Measurements from ENCODE around the gene MYO10. TPM values are rescaled to one million over a fixed set of nuclear protein-coding genes. Genes with fewer than 3 reads are reported as not detected.
"Not testable (repeated sequence)": the region's sequence is repeated elsewhere in the genome, so short reads cannot be mapped to it uniquely, and the experiment has no call there.

The MYO10 gene
- polyA plus RNA-seq, 1 donor: 35.3 TPM

DNA sequence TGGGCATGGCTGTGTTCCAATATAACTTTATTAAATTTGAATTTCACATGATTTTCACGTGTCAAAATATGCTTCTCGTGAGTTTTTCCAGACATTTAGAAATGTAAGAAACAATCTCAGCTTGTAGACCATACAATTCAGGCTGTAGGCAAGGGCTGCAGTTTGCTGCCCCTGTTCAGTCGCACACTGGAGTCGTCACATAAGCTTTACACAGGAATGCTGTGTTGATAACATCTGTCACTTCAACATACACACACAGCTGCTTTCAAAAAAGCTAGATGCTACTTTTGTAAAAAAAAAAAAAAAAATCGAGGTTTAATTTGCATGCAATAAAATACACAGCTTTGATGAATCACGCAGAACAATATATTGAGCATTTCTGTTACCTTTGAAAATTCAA, 77.9 kb downstream of the MYO10 start:
- no peak for DNase-seq

DNA sequence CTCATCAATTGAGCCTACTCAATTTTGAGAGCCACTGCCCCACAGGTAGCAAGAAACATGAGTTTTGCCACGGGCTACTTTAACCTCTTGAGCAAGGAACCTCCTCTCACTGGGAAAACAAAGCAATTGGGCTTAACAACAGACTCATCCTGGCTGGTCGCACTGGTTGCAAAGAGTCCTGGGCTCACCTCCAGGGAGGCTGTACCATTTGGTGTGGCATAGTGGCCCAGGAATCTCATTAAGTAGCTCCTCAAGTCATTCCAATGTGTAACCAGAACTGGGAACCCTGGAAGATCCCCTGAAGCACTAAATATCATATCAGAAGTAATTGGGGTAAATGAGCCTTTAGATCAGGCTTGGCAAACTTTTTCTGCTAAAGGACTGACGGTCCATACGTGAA, 78.5 kb downstream of the MYO10 start:
- DNase-seq: no peak

DNA sequence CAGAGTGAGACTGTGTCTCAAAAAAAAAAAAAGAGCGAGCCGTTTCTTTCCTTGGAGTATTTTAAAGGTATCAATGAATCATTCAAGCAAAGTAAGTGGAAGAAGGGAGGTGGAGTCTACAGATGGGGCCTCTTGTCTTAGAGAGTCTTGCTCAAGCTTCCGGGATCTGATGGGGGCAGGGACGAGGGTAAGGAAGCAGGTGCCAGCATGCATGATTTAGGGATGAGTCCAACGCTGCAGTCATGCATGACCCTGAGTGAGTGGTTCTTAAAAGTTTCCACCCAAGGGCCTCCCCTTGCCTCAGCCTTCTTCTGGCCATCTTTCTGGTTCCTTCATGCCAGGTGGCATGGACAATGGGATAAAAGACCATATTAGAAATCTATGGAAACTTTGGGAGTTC, 79.6 kb downstream of the MYO10 start:
- DNase-seq: no peak

DNA sequence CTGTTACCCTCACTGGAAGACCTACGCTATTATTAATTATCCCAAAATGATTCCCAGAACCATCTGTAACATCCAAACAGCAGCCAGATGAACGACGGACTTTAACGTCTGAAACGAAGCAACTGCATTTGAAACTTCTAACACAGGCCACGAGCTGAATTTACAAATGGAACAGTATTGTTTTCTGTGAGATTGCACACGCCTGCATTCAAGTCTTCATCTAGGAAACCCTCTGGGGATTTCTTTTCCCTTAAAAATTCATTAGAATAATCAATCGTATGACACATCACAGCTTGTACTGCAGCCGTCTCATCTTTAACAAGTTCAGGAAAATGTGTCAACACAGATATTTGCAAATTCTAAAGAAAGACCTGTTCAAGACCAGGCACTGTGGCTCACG, 80.2 kb downstream of the MYO10 start:
- DNase-seq: no peak

DNA sequence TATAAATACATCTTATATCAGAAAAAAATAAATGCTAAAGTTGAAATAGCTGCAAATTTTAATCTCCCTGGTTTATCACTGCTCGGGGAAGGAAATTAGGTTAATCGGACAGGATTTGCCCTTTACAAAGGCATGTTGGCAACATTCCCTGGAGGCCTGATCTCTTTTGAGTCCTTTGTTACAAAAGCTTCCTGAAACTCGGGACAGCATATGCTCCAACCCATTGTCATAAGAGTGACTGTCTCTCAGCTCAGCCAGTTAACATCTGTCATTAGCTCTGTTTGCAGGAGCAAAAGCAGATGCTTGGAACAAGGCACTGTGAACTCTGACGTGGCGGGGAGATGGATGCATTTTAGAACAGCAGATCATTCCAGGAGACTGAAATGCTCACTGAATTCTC, 80.6 kb downstream of the MYO10 start:
- DNase-seq: peak; percentile 34

DNA sequence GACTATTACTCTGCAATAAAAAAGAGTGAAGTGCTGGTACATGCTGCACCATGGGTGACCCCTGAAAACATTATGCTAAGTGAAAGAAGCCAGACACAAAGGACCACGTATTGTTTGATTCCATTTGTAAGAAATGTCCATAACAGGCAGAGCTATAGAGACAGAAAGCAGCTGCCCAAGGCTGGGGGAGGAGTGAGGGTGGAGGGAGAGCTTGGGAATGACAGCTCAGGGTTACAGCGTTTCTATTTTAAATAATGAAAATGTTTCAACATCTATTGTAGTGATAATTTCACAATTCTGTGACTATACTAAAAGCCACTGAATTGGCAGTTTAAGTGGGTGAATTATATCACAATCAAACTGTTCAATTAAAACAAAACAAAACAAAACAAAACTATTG, 81.7 kb downstream of the MYO10 start:
- no peak for DNase-seq

DNA sequence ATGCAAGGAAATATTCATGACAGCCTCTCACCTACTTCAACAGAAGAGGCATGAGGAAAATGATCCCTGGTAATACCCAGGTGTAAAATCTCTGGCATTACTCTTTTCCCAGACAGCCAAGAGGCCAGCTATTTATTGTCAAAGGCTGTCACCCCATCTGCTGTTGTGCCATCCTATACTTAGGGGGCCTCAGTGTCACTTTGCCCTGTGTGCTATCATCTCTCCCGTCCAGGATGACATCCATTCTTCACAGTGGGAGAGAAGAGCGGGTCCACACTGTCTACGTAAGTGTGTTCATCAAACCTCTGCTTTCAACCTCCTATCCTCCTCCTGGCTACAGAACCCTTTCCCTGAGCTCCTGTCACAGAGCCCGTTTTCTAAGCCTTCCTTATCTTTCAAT, 82.6 kb downstream of the MYO10 start:
- DNase-seq: no peak

DNA sequence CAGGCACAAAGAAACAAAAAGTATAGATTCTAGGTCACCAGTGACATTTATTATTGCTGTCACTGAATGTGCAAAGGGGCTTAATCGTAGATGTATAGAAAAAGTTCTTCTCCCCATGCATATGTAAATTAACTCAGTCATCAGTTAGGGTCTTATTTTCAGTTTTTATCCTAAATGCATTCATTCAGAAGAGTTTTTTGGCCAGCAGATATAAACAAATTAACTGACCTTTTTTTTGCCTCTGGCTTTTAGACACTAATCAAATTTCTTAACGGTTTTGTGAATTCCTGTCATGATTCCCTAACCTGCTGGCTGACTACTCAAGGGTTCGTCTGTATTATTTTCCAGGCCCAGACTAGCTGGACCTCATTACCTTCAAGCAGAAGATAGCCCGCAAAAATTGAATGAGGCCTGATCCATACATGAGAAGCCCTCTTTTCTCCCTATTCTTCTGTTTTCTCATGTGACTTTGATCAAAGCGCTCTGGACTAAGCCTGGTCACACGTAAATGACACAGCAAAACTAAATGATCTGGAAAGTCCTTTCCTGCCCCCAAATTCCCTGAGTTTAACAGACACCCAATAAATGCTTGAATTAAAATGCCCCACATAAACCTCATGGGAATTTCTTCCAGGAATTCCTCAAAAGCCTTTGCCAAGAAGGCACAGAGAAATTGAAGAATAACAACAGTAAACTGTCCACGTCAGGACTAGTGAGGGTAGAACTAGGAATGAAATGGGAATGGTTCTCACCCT, 83.7 kb downstream of the MYO10 start:
- no peak for DNase-seq

DNA sequence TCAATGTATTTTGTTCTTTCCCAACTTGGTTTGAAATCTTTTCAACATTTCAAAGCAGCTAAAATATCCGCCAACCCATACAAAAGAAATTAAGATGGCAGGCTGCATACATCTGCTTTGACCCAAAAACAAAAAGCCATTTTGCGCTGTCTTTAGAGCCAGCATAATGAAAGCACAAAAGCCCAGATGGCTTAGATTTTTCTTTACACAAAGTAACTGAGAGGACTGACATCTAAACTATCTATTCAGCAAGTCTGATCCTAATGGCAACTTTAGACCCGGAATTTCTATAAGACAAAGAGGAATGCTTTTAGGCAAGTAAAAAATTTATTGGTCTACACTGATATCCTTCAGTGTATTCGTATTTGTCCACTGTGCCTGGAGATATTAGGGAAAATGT, 86.3 kb downstream of the MYO10 start:
- DNase-seq: no peak

DNA sequence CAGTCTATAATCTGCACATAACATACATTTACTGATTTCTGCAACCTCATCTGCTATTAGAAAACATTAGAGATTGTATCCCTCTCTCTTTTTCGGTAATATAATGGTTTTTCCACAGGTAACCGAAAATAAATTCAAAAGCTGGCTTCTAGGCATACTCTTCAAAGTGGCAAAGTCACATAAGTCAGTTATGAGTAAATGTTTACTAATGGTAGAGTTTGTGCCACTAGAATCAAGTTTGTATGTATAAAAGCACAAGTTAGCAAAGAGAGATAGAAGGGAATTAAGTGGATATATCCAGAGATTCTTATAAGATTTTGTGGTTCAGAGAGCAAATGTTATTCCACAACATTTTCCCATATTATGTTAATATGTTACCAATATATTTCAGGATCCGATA, 86.9 kb downstream of the MYO10 start:
- no peak for DNase-seq

DNA sequence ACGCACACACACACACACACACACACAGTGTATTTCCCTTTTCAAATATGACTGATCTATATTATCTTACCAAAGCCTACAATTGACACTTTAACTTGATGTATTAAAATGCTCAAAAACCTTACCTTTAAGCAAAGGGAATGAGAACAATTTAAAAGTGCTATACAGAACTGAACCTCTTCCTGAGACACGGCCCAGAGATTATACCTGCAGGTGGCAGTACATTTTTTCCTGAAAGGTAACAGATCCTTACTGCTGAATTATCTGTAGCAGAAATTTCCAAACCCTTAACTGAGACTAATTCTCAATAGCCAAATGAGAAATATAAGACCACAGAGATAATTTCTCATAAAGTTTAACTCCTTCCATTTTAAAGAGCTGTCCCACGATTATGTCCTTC, 91.1 kb downstream of the MYO10 start:
- DNase-seq: no peak

DNA sequence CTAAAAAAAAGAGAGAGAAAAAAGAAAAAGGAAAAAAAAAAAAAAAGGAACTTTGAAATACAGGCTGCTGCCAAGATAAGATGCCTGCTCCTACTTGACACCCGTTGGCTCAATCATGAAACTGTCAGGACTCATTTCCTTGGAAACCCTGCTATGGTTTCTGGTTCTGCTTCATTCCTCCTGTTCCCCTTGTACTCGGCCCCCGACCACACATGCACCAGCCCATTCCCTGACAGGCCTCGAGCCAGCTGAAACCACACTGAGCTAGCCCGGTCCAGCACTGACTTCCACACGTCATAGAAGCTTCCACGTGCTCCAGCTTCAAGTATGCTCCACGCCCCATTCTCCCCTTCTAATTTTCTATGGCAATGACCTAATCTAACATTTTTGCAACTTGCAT, 93.2 kb downstream of the MYO10 start:
- no peak for DNase-seq

DNA sequence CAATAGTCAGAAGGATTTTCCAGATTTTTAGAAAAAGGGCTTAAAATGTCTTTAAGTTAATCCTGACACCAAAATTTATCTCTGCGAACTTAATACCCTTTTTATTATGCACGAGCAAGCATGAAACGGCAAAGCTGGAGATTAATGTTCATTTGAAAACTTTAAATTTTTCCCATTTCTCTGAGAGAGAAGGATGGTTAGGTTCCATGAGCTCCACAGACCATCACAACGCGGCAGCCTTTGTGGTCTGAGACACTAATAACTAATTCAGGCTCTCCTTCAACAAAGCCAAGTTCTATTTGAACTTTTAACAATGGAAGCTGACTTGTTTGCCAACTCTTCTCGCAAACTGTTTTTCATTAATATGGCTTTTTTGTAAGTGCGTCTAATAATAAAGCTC, 94.7 kb downstream of the MYO10 start:
- no peak for DNase-seq

DNA sequence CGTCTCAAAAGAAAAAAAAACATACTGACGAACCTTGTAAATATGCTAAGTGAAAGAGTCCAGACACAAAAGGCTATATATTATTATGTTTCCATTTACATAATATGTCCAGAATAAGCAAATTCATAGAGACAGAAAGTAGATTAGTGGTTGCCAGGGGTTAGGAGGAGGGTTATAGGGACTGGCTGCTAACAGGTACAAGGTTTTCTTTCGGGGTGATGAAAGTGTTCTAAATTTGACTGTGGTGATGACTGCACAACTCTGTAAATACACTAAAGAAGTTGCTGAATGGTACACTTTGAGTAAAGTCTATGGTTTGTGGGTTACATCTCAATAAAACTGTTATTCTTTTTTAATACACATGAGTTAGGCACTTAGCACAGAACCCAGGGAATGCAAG, 98.8 kb downstream of the MYO10 start:
- no peak for DNase-seq

DNA sequence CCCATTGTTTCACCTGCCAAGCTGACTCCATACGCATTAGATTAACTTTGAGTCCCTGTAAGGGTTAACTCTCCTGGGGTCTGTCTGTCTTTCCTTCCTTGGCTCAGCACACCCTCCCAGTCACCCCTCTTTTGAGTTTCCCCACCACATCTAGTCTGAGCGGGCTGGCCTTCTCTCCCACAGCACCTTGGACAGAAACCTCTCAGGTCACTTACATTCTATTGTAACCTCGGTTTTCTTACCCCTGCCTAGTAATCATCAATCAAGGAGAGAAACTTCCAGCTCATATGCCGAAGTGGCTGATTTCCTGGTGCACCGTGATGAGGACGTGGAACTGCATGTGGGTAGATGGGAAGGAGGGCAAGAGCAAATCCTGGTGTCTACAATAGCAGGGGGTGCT, 102.1 kb downstream of the MYO10 start:
- no peak for DNase-seq

DNA sequence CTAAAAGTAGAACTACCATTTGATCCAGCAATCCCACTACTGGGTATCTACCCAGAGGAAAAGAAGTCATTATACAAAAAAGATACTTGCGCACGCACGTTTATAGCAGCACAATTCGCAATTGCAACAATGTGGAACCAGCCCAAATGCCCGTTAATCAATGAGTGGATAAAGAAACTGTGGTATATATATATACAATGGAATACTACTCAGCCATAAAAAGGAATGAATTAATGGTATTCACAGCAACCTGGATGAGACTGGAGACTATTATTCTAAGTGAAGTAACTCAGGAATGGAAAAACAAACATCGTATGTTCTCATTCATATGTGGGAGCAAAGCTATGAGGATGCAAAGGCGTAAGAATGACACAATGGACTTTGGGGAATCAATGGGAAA, 104.8 kb downstream of the MYO10 start:
- not testable (repeated sequence) for DNase-seq

DNA sequence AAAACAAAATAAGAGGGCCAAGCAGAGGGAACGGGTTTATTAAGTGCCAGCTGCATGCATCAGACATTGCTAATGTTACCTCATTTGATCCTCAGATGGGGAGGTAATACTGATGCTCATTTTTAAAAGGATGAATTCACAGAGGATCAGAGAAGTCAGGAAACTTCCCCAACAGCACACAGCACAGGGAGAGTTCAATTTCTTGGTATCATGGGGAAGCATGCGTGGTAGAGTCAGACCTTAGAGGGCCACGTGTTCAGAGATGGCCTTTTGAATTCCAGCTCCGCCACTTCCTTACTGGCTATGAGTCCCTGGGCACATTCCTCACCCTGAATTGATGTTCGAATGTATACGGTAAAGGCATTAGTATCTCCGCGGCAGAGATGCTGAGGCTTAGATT, 108.3 kb downstream of the MYO10 start:
- DNase-seq: no peak

DNA sequence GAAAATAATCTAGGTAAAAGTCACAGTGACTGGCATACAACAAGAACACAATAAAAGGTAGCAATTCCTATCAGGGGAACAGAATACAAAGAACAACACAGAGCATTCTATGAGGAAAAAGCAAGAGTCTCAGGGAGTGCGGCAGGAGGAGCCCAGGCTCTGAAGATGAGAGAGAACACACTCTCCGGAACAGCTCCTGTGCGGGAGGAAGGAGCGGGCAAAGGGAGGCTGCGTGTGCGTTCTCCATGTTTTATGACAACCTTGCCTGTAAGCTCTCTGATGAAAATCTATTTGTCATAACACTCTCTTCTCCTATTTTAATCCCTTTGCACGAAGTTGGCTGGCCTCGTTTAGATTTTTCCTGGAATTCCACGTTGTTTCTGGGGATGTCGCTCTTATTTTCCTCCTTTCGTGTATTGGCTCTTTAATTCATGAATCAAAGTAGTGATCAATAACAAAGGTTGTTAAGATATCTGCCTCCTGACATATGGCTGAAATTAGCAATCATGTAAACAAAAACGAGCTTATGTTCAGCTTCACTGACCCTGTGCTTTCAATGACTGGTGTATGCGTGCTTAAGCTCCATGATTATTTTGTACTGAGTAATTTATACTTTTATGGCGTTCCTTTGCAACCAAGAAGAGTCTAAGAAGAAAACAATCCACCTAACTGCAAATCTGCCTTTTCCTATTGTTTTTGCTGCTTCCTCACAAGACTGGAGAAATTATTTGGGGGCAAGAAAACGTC, 109.5 kb downstream of the MYO10 start:
- no peak for DNase-seq

DNA sequence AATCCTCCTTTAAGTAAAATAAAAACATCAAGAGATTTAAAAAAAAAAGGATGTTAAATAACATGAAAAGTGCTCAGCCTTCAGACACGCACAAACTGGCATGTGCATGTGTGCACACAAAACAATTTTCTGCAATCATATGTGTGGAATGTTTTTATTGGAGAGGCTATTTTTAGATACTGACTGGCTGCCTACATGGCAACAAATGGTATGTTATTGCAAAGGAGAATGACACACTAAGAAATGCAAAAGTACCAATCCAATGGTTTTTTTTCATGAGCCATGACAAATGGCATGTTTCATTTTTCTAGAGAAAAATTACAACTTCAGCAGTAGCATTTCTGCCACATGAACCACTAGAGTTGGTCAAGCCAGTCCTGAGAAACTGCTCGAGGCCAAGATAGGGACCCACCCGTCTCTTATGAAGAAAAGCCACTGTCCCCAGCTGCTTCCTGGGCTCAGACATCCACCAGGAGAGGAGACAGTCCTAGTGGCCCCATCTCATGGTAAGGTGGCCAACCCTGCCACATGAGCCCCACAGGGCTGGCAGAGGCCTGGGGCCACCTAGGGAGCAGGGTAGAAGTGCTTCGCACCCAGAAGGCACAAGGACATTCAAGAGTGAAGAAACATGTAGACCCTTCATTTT, 116.4 kb downstream of the MYO10 start:
- DNase-seq: no peak

DNA sequence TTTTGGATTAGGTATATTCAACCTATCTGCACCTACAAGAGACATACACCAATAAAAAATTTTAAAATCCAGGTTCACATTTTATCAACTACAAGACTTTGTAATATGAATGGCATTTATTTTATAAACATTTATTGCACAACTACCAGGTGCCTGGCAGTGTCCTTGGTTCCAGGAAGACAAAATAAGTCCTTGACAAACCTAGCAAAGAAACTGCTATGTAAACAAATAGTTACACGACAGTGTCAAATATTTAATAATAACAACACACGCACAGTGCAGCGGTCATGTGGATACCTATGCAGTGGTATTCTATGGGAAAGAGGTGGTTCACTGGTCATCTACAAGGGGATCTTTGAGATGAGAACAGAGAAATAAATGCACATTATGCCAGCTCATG, 120.7 kb downstream of the MYO10 start:
- no peak for DNase-seq

DNA sequence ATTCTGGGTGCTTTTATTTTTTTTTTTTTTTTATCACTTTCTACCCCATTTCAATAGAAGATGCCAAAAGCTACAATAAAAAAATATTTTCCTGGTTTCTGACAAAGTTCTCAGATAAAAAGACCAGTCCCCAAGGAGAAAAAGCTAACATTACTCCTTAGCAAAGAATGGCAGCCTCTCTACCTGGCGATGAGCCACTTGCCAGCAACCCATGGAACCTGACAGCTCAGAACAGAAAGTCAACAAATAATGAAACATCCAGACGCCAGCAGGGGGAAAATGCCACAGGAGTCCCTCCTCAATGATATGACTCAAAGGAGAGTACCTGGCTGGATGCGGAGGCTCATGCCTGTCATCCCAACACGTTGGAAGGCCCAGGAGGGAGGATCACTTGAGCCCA, 123.2 kb downstream of the MYO10 start:
- no peak for DNase-seq

DNA sequence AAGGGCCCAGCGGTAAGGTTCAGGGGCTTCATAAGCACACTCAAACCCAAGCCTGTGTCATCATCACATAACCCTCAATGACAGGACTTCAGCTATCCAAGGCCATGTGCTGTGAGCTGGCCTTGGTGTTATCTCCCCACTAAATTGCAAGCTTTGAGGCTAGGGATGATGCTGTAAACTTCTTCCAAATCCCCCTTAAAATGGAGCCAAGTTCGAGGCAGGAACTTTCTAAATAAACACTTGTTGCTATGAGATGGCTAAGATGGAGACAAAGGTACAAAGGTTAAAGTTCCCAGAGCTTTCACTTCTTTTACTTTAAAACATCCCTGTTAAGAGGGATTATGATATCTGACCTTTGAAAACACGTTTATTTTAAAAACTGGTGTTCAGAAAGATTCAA, 123.6 kb downstream of the MYO10 start:
- no peak for DNase-seq

DNA sequence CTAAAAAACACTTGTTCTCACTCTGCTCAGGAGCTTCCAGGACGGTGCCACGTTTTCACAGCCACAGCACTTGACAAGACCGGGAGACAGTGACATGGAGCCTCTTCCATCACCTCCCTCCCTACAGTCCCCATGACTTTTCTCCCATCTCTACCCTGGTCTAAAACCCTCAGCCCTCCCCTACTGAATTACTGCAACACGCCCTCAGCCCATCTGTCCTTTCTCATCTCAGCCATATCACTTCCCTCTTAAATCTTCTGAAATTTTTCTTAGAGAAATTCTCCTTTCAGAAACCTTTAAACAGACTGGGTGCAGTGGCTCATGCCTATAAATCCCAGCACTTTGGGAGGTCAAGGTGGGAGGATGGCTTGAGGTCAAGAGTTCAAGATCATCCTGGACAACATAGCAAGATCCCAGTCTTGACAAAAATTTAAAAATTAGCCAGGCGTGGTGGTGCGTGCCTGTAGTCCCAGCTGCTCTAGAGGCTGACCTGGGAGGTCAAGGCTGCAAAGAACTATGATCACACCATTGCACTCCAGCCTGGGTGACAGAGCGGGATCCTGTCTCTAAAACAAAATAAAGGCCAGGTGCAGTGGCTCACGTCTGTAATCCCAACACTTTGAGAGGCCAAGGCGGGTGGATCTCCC, 125.8 kb downstream of the MYO10 start:
- DNase-seq: no peak
